Spleen (tissue), 7 donors: Measurements from ENCODE around the gene OR10H2.

Experiments used
- CTCF ChIP-seq, 11 experiments: fragments of 200-600 bp in 7 of 11; fragments of 450-650 bp in 4 of 11; sonication (generic) in 4 of 11; IDR thresholded peaks in 8 of 11; conservative IDR thresholded peaks in 3 of 11; 1 replicate in 7 of 11; 2 replicates in 4 of 11; pipeline versions ENCODE4 v1.4.0 to v1.8.0; 2016 to 2021; ENCODE audit warnings: antibody characterized with exemption in 11 of 11, inconsistent platforms in 4 of 11, mild to moderate bottlenecking in 1 of 11
- POLR2A ChIP-seq, 3 donors: fragments of 450-650 bp; IDR thresholded peaks; one replicate each; pipeline ENCODE4 v1.5.1; 2017; ENCODE audit warnings: antibody characterized with exemption in 3 of 3, mild to moderate bottlenecking in 1 of 3
- donor health status: DM: no; HTN: no; CAD: no; lungs with moderate emphysema.
- donor health status: DM: no; HTN: no; CAD: no.
- donor health status: DM: no; HTN: no; CAD: no.

- TF ChIP-seq CTCF (IDR thresholded peaks at IDR 0.05 in 8 of 11, conservative IDR thresholded peaks at IDR 0.05 in 3 of 11): no peak
- TF ChIP-seq POLR2A (IDR thresholded peaks at IDR 0.05): no peak
These were observed 41.8 kb downstream of the OR10H2 start for GRCh38 chr19:15769586-15769985.
